CD14-positive monocyte (primary cell): Measurements from ENCODE around the gene RPS6KA2. TPM values are rescaled to one million over a fixed set of nuclear protein-coding genes. Genes with fewer than 3 reads are reported as not detected.

Experiments
- DNase-seq, 3 donors: peaks; one replicate each; pipeline ENCODE4 v3.0.0-alpha.2; 2011 to 2022
- H2AFZ ChIP-seq: 2 replicates; pipeline ENCODE4 v1.6.0; 2012; ENCODE audit warnings: mild to moderate bottlenecking, low read depth, low read length, inconsistent platforms; ENCODE audit not compliant: insufficient read depth, poor library complexity, severe bottlenecking
- H3K27ac ChIP-seq, 2 donors: 1 replicate in 1 of 2; 2 replicates in 1 of 2; pipeline ENCODE4 v1.5.1; 2012 to 2013; ENCODE audit warnings: low read length in 2 of 2, control low read depth in 1 of 2, inconsistent platforms in 1 of 2, low read depth in 1 of 2, mild to moderate bottlenecking in 1 of 2
- H3K27me3 ChIP-seq, 2 donors: one replicate each; pipeline versions ENCODE4 v1.6.0 to v1.6.1; 2011 to 2013; ENCODE audit warnings: low read length in 2 of 2; ENCODE audit not compliant: control insufficient read depth in 2 of 2, insufficient read depth in 2 of 2
- H3K36me3 ChIP-seq, 2 donors: replicated peaks in 1 of 2; 1 replicate in 1 of 2; 2 replicates in 1 of 2; pipeline versions ENCODE4 v1.5.1 to v1.6.1; 2012 to 2013; ENCODE audit warnings: low read length in 2 of 2, control low read depth in 1 of 2, inconsistent platforms in 1 of 2, mild to moderate bottlenecking in 1 of 2; ENCODE audit not compliant: insufficient read depth in 2 of 2, control insufficient read depth in 1 of 2
- H3K4me1 ChIP-seq, 2 donors: 1 replicate in 1 of 2; 2 replicates in 1 of 2; pipeline versions ENCODE4 v1.5.1 to v1.6.1; 2012 to 2013; ENCODE audit warnings: low read length in 2 of 2, control low read depth in 1 of 2, inconsistent platforms in 1 of 2, mild to moderate bottlenecking in 1 of 2, moderate library complexity in 1 of 2; ENCODE audit not compliant: insufficient read depth in 2 of 2, control insufficient read depth in 1 of 2
- H3K4me2 ChIP-seq: replicated peaks from 2 replicates; pipeline ENCODE3; 2012; ENCODE audit warnings: low read length, moderate library complexity, mild to moderate bottlenecking; ENCODE audit not compliant: poor library complexity, severe bottlenecking; ENCODE audit errors: extremely low read depth
- H3K4me3 ChIP-seq, 3 experiments: fragments of 200-600 bp in 1 of 3; sonication (generic) in 1 of 3; replicated peaks in 1 of 3; 1 replicate in 2 of 3; 2 replicates in 1 of 3; pipeline ENCODE4 v1.5.1; 2011 to 2013; ENCODE audit warnings: low read length in 3 of 3, mild to moderate bottlenecking in 3 of 3, control low read depth in 2 of 3, low read depth in 2 of 3, inconsistent platforms in 1 of 3, moderate library complexity in 1 of 3
- H3K79me2 ChIP-seq: 2 replicates; pipeline ENCODE4 v1.6.0; 2012; ENCODE audit warnings: mild to moderate bottlenecking, control low read depth, inconsistent platforms, low read length, moderate library complexity; ENCODE audit not compliant: insufficient read depth
- H3K9ac ChIP-seq: 2 replicates; pipeline ENCODE4 v1.6.0; 2017; ENCODE audit warnings: low read length, mild to moderate bottlenecking; ENCODE audit not compliant: insufficient read depth, poor library complexity, severe bottlenecking
- H3K9me3 ChIP-seq, 2 donors: replicated peaks in 1 of 2; 1 replicate in 1 of 2; 2 replicates in 1 of 2; pipeline versions ENCODE4 v1.5.1 to v1.6.1; 2012 to 2013; ENCODE audit warnings: low read length in 2 of 2, control low read depth in 1 of 2; ENCODE audit not compliant: control insufficient read depth in 1 of 2, insufficient read depth in 1 of 2
- H4K20me1 ChIP-seq: 2 replicates; pipeline ENCODE4 v1.6.0; 2012; ENCODE audit warnings: mild to moderate bottlenecking, low read length, control low read depth, moderate library complexity; ENCODE audit not compliant: insufficient read depth
- H3K27ac Mint-ChIP-seq, 7 donors: one replicate each; pipeline ENCODE4 v1.8.0; 2020; ENCODE audit warnings: mild to moderate bottlenecking in 7 of 7, mixed read lengths in 7 of 7, moderate library complexity in 6 of 7, inconsistent platforms in 2 of 7
- H3K27me3 Mint-ChIP-seq, 3 donors: one replicate each; pipeline ENCODE4 v1.8.0; 2021 to 2022; ENCODE audit warnings: low read depth in 3 of 3, mild to moderate bottlenecking in 3 of 3, mixed read lengths in 3 of 3, moderate library complexity in 3 of 3, inconsistent platforms in 1 of 3
- H3K36me3 Mint-ChIP-seq, 2 donors: one replicate each; pipeline ENCODE4 v1.8.0; 2020; ENCODE audit warnings: mixed read lengths in 2 of 2, inconsistent platforms in 1 of 2, mild to moderate bottlenecking in 1 of 2
- H3K4me1 Mint-ChIP-seq: one replicate; pipeline ENCODE4 v1.8.0; 2020; ENCODE audit warnings: mild to moderate bottlenecking, mixed read lengths
- H3K4me3 Mint-ChIP-seq, 2 donors: one replicate each; pipeline ENCODE4 v1.8.0; 2020; ENCODE audit warnings: mild to moderate bottlenecking in 2 of 2, mixed read lengths in 2 of 2, moderate library complexity in 1 of 2
- H3K9me3 Mint-ChIP-seq, 7 donors: one replicate each; pipeline ENCODE4 v1.8.0; 2020 to 2022; ENCODE audit warnings: mixed read lengths in 7 of 7, mild to moderate bottlenecking in 6 of 7, moderate library complexity in 6 of 7, inconsistent platforms in 2 of 7
- WGBS: methylation state at CpG from one replicate; pipeline ENCODE4 v1.1.5; 2013; ENCODE audit warnings: missing lambda C conversion rate; ENCODE audit not compliant: insufficient coverage; 5-methylcytosine and 5-hydroxymethylcytosine counted together
- intact Hi-C, 2 donors: fragments of 100-400 bp; cut with micrococcal nuclease; formaldehyde crosslinking; loops; one replicate each; pipeline versions ENCODE4 v1.15.0 to v1.15.1; 2023
- polyA plus RNA-seq, 3 donors: library from polyadenylated mRNA; depleted of rRNA in 1 of 3; unstranded in 2 of 3; stranded (reverse) in 1 of 3; fragments of 300-500 nt in 2 of 3; fragments of >200 nt in 1 of 3; fragmentation: Illumina TruSeq in 2 of 3; gene quantifications; 1 replicate in 2 of 3; 2 replicates in 1 of 3; pipeline ENCODE4 v1.2.3, GENCODE V29; 2012 to 2021
- TF ChIP-seq, protein P1 (sequence below): fragments of 200-600 bp; IDR thresholded peaks from one replicate; pipeline ENCODE4 v1.8.0; 2022; ENCODE audit warnings: antibody characterized with exemption, mild to moderate bottlenecking

RPS6KA2 gene
- polyA plus RNA-seq, 3 donors = 1.4 to 3.1 (median 1.9) TPM

DNA sequence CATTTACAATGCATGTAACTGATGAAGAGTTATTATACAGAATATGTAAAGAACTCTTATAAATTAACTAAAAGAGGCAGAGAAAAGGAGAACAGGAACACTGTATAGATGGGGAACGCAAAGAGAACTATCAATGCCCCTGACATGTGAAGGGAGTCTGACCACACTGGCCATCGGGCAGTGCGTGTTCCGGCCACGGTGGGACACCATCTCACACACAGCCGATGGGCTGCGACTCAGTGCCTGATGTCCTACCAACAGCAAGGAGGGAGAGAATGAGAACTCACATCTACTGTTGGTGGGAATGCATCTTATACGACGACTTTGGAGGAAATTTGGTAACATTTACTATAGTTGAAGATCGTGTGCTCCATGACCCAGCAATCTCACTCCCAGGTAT lies 25.1 kb downstream of the RPS6KA2 start:
- H3K4me1 ChIP-seq = peaks cover 25 to 26% of the 10 kb centered on the region in 2 donors
- H4K20me1 ChIP-seq = no peaks in the 10 kb centered on the region
- Mint-ChIP-seq H3K36me3 (no peaks in the 10 kb centered on the region), H3K4me3 (peak overlapping the region in 1 of 2 donors; percentile 0), H3K27ac (no peak overlapping the region), H3K27me3 (peaks cover 2 to 9% (median 3%) of the 10 kb centered on the region in 3 donors), H3K4me1 (peaks cover 31% of the 10 kb centered on the region), H3K9me3 (peaks cover 0 to 2% (median 0%) of the 10 kb centered on the region in 7 donors)
- TF ChIP-seq, protein P1, sequence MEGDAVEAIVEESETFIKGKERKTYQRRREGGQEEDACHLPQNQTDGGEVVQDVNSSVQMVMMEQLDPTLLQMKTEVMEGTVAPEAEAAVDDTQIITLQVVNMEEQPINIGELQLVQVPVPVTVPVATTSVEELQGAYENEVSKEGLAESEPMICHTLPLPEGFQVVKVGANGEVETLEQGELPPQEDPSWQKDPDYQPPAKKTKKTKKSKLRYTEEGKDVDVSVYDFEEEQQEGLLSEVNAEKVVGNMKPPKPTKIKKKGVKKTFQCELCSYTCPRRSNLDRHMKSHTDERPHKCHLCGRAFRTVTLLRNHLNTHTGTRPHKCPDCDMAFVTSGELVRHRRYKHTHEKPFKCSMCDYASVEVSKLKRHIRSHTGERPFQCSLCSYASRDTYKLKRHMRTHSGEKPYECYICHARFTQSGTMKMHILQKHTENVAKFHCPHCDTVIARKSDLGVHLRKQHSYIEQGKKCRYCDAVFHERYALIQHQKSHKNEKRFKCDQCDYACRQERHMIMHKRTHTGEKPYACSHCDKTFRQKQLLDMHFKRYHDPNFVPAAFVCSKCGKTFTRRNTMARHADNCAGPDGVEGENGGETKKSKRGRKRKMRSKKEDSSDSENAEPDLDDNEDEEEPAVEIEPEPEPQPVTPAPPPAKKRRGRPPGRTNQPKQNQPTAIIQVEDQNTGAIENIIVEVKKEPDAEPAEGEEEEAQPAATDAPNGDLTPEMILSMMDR = no peak
- intact Hi-C loops = no loop called here
- H3K4me2 ChIP-seq = no peak overlapping the region
- H3K36me3 ChIP-seq = no peaks in the 10 kb centered on the region
- H3K27me3 ChIP-seq = no peaks in the 10 kb centered on the region
- no peak for DNase-seq
- 98% methylated on average over 6 of the region's 10 CpGs for WGBS
- no peaks in the 10 kb centered on the region for H3K9me3 ChIP-seq
- no peak overlapping the region for H3K9ac ChIP-seq
- H3K79me2 ChIP-seq = no peaks in the 10 kb centered on the region
- no peak overlapping the region for H2AFZ ChIP-seq
- H3K4me3 ChIP-seq = no peak overlapping the region
- H3K27ac ChIP-seq = no peak overlapping the region

DNA sequence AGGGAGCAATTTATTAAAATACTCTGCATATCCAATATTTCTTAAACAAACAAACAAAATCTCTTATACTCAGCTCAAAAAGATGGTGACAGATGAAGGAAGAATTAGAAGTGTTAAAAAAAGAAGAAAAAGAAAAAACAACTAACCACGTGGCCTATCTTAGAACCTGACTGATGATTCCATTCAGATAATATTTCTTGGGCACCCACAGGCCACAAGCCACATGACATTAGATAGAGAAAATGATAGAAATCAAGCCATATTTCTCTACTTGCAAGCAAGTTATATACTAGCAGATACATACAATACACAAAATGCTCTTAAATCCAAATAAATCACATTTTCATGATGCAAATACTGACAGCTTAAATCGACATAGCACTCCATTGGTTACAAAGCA lies 26.1 kb downstream of the RPS6KA2 start:
- Mint-ChIP-seq H3K27me3 (peaks cover 3 to 10% (median 3%) of the 10 kb centered on the region in 3 donors), H3K36me3 (no peaks in the 10 kb centered on the region), H3K4me3 (no peak overlapping the region), H3K27ac (no peak overlapping the region), H3K4me1 (peaks cover 31% of the 10 kb centered on the region), H3K9me3 (peaks cover 0 to 2% (median 0%) of the 10 kb centered on the region in 7 donors)
- Histone ChIP-seq H3K4me2 (no peak overlapping the region), H3K27ac (no peak overlapping the region), H3K27me3 (no peaks in the 10 kb centered on the region), H3K36me3 (no peaks in the 10 kb centered on the region), H3K4me1 (peaks cover 25 to 26% of the 10 kb centered on the region in 2 donors), H3K9ac (no peak overlapping the region), H4K20me1 (no peaks in the 10 kb centered on the region), H3K79me2 (no peaks in the 10 kb centered on the region), H3K4me3 (no peak overlapping the region), H3K9me3 (no peaks in the 10 kb centered on the region), H2AFZ (no peak overlapping the region)
- TF ChIP-seq, protein P1 = no peak
- no peak for DNase-seq
- no CpG with 5 or more reads among the region's 2 CpGs for WGBS
- intact Hi-C loops = no loop called here
